ENCODE measurements around the gene OR2D2. TPM values are rescaled to one million over a fixed set of nuclear protein-coding genes. Genes with fewer than 3 reads are reported as not detected.
"Not testable (repeated sequence)": the region's sequence is repeated elsewhere in the genome, so short reads cannot be mapped to it uniquely, and the experiment has no call there.

The OR2D2 gene
- total RNA-seq, 6 experiments from 2014 or later = not detected

- Histone ChIP-seq H3K36me3 (no peaks in the 10 kb centered on the region), H3K9me3 (no peaks in the 10 kb centered on the region), H3K27ac (no peak within 1 kb of the TSS), H3K4me1 (no peaks in the 10 kb centered on the region), H3K4me3 (no peak within 1 kb of the TSS), H3K27me3 (no peaks in the 10 kb centered on the region)
- no peak for TF ChIP-seq POLR2A (IDR thresholded peaks at IDR 0.05)
- TF ChIP-seq CTCF (IDR thresholded peaks at IDR 0.05) = no peak
- intact Hi-C loops (cut with DNase I) = no loop called here
- ATAC-seq = no peak
- DNase-seq = no peak
- WGBS (ENCODE audit: insufficient coverage, low coverage, low lambda C conversion rate, missing lambda C conversion rate) = 100% methylated on average over 1 of the region's 1 CpG
Measured at GRCh38 chr11:6920702-6921101, 28.4 kb upstream of the OR2D2 start, which contains the start of gene OR2D3. Gene OR2D3 (plus strand): TSS chr11:6921002. CDS start chr11:6921002, 0 bp downstream.

- Histone ChIP-seq H3K27me3 (no peaks in the 10 kb centered on the region), H3K9me3 (no peaks in the 10 kb centered on the region), H3K36me3 (no peaks in the 10 kb centered on the region), H3K27ac (no peak overlapping the region), H3K4me1 (no peaks in the 10 kb centered on the region), H3K4me3 (no peak overlapping the region)
- ATAC-seq (no peak), DNase-seq (no peak)
- WGBS (ENCODE audit: insufficient coverage, low coverage, low lambda C conversion rate, missing lambda C conversion rate) = 38% methylated on average over 2 of the region's 2 CpGs
- no peak for TF ChIP-seq POLR2A (IDR thresholded peaks at IDR 0.05)
- no peak for TF ChIP-seq CTCF (IDR thresholded peaks at IDR 0.05)
- intact Hi-C loops (cut with DNase I) = no loop called here
Measured at GRCh38 chr11:6919698-6920097, 27.4 kb upstream of the OR2D2 start.

- TF ChIP-seq POLR2A (IDR thresholded peaks at IDR 0.05) = no peak
- TF ChIP-seq CTCF (IDR thresholded peaks at IDR 0.05) = no peak
- ATAC-seq = no peak
- intact Hi-C loops (cut with DNase I) = no loop called here
- WGBS (ENCODE audit: insufficient coverage, low coverage, low lambda C conversion rate, missing lambda C conversion rate) = 30% methylated on average over 3 of the region's 3 CpGs
- H3K4me1 ChIP-seq = no peaks in the 10 kb centered on the region
- no peak overlapping the region for H3K27ac ChIP-seq
- H3K4me3 ChIP-seq = no peak overlapping the region
- DNase-seq = no peak
- no peaks in the 10 kb centered on the region for H3K27me3 ChIP-seq
- H3K9me3 ChIP-seq = no peaks in the 10 kb centered on the region
- no peaks in the 10 kb centered on the region for H3K36me3 ChIP-seq
Measured at GRCh38 chr11:6911948-6912347, 19.6 kb upstream of the OR2D2 start.

- ATAC-seq (no peak), DNase-seq (no peak)
- intact Hi-C loops (cut with DNase I) = no loop called here
- H3K4me1 ChIP-seq = no peaks in the 10 kb centered on the region
- no peak overlapping the region for H3K27ac ChIP-seq
- WGBS (ENCODE audit: insufficient coverage, low coverage, low lambda C conversion rate, missing lambda C conversion rate) = 88% methylated on average over 3 of the region's 3 CpGs
- no peaks in the 10 kb centered on the region for H3K36me3 ChIP-seq
- TF ChIP-seq CTCF (IDR thresholded peaks at IDR 0.05) (no peak), POLR2A (IDR thresholded peaks at IDR 0.05) (no peak)
- no peaks in the 10 kb centered on the region for H3K27me3 ChIP-seq
- H3K9me3 ChIP-seq = no peaks in the 10 kb centered on the region
- H3K4me3 ChIP-seq = no peak overlapping the region
Measured at GRCh38 chr11:6911378-6911777, 19.1 kb upstream of the OR2D2 start.

GRCh38 chr11:6904804-6905203, 12.5 kb upstream of the OR2D2 start:
- H3K9me3 ChIP-seq; ATAC-seq; H3K36me3 ChIP-seq; H3K4me1 ChIP-seq; H3K27ac ChIP-seq; H3K27me3 ChIP-seq; DNase-seq; intact Hi-C loops (cut with DNase I); H3K4me3 ChIP-seq: not testable (repeated sequence)
- 91% methylated on average over 9 of the region's 13 CpGs for WGBS (ENCODE audit: insufficient coverage, low coverage, low lambda C conversion rate, missing lambda C conversion rate)

All from right lobe of liver (tissue), 6 donors.